ENCODE measurements around the gene SYT14.
"Not testable (repeated sequence)": the region's sequence is repeated elsewhere in the genome, so short reads cannot be mapped to it uniquely, and the experiment has no call there.

SYT14 gene

GRCh38 chr1:209937996-209938959 lies at the start of gene SYT14:
Gene SYT14 (plus strand): TSS chr1:209938217. CDS start chr1:209938265, 48 bp downstream.
- Histone ChIP-seq H2AFZ (ENCODE audit: low read depth) (peak within 1 kb of the TSS; percentile 48), H3K27me3 (ENCODE audit: insufficient read depth, low read depth) (no peaks in the 10 kb centered on the region), H3K79me2 (ENCODE audit: insufficient read depth, low read depth) (no peaks in the 10 kb centered on the region), H3K27ac (no peak within 1 kb of the TSS), H3K9ac (no peak within 1 kb of the TSS), H3K4me2 (peak within 1 kb of the TSS; percentile 66), H4K20me1 (ENCODE audit: insufficient read depth) (no peaks in the 10 kb centered on the region), H3K36me3 (ENCODE audit: insufficient read depth) (no peaks in the 10 kb centered on the region), H3K4me1 (ENCODE audit: low read depth, poor library complexity, severe bottlenecking) (peaks cover 4% of the 10 kb centered on the region), H3K4me3 (IDR thresholded peaks at IDR 0.05; ENCODE audit: insufficient read depth, low read depth, low read length) (peak within 1 kb of the TSS; percentile 92)
- no peak for TF ChIP-seq CTCF (conservative IDR thresholded peaks at IDR 0.05; ENCODE audit: low read depth, low read length)

- not testable (repeated sequence) for H3K27me3 ChIP-seq (ENCODE audit: insufficient read depth, low read depth); H3K4me3 ChIP-seq (IDR thresholded peaks at IDR 0.05; ENCODE audit: insufficient read depth, low read depth, low read length); H3K9ac ChIP-seq; H2AFZ ChIP-seq (ENCODE audit: low read depth); H3K4me1 ChIP-seq (ENCODE audit: low read depth, poor library complexity, severe bottlenecking); H3K27ac ChIP-seq; H3K79me2 ChIP-seq (ENCODE audit: insufficient read depth, low read depth); H3K36me3 ChIP-seq (ENCODE audit: insufficient read depth); H4K20me1 ChIP-seq (ENCODE audit: insufficient read depth); H3K4me2 ChIP-seq
These were observed 49.5 kb upstream of the SYT14 start for GRCh38 chr1:209888291-209889076.

GRCh38 chr1:209889077-209889418 lies 49.0 kb upstream of the SYT14 start:
- no peak overlapping the region for H3K9ac ChIP-seq
- no peaks in the 10 kb centered on the region for H4K20me1 ChIP-seq (ENCODE audit: insufficient read depth)
- H2AFZ ChIP-seq (ENCODE audit: low read depth) = no peak overlapping the region
- no peak for TF ChIP-seq CTCF (conservative IDR thresholded peaks at IDR 0.05; ENCODE audit: low read depth, low read length)
- no peak overlapping the region for H3K27ac ChIP-seq
- H3K36me3 ChIP-seq (ENCODE audit: insufficient read depth) = no peaks in the 10 kb centered on the region
- H3K79me2 ChIP-seq (ENCODE audit: insufficient read depth, low read depth) = no peaks in the 10 kb centered on the region
- H3K4me1 ChIP-seq (ENCODE audit: low read depth, poor library complexity, severe bottlenecking) = no peaks in the 10 kb centered on the region
- no peak overlapping the region for H3K4me3 ChIP-seq (IDR thresholded peaks at IDR 0.05; ENCODE audit: insufficient read depth, low read depth, low read length)
- H3K4me2 ChIP-seq = no peak overlapping the region
- H3K27me3 ChIP-seq (ENCODE audit: insufficient read depth, low read depth) = no peaks in the 10 kb centered on the region

- Histone ChIP-seq H3K79me2 (ENCODE audit: insufficient read depth, low read depth) (no peaks in the 10 kb centered on the region), H3K4me1 (ENCODE audit: low read depth, poor library complexity, severe bottlenecking) (no peaks in the 10 kb centered on the region), H3K27me3 (ENCODE audit: insufficient read depth, low read depth) (no peaks in the 10 kb centered on the region), H3K27ac (no peak overlapping the region), H2AFZ (ENCODE audit: low read depth) (no peak overlapping the region), H3K36me3 (ENCODE audit: insufficient read depth) (no peaks in the 10 kb centered on the region), H3K4me2 (no peak overlapping the region), H3K9ac (no peak overlapping the region), H3K4me3 (IDR thresholded peaks at IDR 0.05; ENCODE audit: insufficient read depth, low read depth, low read length) (no peak overlapping the region), H4K20me1 (ENCODE audit: insufficient read depth) (no peaks in the 10 kb centered on the region)
- no peak for TF ChIP-seq CTCF (conservative IDR thresholded peaks at IDR 0.05; ENCODE audit: low read depth, low read length)
These were observed 47.2 kb upstream of the SYT14 start for GRCh38 chr1:209890641-209891330.

All from KMS-11 (cell line).